ENCODE results near the gene MCOLN2. TPM values are rescaled to one million over a fixed set of nuclear protein-coding genes. Genes with fewer than 3 reads are reported as not detected.

Gene MCOLN2
- total and polyA plus RNA-seq, 3 donors from 2014 or later, result 2.5 to 6.3 (median 3.2) TPM

DNA sequence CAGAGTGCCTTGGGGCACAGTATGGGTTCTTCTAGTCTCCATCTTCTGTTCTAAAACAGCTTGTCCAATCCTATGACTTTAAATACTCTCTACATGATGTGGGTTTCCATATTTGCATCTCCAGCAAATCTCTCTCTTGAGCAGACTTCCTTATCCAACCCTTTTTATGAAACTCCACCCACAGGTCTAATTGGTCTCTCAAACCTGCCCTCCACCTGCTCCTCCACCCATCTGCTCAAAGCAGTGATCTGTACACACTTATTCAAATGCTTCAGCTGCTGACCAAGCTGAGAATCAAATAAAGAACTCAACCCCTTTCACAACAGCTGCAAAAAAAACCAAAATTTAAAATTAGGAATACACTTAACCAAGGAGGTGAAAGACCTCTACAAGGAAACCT lies 11.5 kb downstream of the MCOLN2 start:
- H3K36me3 ChIP-seq (ENCODE audit: low read depth, missing control alignments), result no peaks in the 10 kb centered on the region
- DNase-seq, result no peak
- H3K4me1 ChIP-seq, result no peaks in the 10 kb centered on the region
- H3K27ac ChIP-seq, result no peak overlapping the region
- no peak for TF ChIP-seq POLR2A (IDR thresholded peaks at IDR 0.05)
- TF ChIP-seq, protein P1, sequence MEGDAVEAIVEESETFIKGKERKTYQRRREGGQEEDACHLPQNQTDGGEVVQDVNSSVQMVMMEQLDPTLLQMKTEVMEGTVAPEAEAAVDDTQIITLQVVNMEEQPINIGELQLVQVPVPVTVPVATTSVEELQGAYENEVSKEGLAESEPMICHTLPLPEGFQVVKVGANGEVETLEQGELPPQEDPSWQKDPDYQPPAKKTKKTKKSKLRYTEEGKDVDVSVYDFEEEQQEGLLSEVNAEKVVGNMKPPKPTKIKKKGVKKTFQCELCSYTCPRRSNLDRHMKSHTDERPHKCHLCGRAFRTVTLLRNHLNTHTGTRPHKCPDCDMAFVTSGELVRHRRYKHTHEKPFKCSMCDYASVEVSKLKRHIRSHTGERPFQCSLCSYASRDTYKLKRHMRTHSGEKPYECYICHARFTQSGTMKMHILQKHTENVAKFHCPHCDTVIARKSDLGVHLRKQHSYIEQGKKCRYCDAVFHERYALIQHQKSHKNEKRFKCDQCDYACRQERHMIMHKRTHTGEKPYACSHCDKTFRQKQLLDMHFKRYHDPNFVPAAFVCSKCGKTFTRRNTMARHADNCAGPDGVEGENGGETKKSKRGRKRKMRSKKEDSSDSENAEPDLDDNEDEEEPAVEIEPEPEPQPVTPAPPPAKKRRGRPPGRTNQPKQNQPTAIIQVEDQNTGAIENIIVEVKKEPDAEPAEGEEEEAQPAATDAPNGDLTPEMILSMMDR (IDR thresholded peaks at IDR 0.05), result no peak
- H3K4me3 ChIP-seq, result no peak overlapping the region
- H3K9me3 ChIP-seq, result no peaks in the 10 kb centered on the region
- intact Hi-C loops (cut with DNase I; ENCODE audit: low total_unique reads), result no loop called here
- no peaks in the 10 kb centered on the region for H3K27me3 ChIP-seq

DNA sequence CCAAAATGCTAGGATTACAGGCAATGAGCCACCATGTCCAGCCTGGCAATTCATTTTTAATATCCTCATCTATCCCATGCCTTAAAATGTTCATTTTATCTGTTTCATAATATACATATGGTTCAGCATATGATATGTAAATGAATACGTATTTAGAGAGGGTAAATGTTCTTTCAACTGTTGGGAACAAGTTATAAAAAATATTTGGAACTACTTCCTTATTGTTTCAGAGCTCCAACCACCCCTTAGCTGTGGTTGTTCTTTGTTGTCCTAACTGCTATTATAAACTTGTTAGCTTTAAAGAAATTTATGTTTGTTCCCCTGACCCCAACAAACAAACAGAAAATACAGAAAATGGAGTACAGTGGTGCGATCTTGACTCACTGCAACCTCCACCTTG lies 14.5 kb downstream of the MCOLN2 start:
- intact Hi-C loops (cut with DNase I; ENCODE audit: low total_unique reads), result no loop called here
- Histone ChIP-seq H3K9me3 (no peaks in the 10 kb centered on the region), H3K27me3 (no peaks in the 10 kb centered on the region), H3K4me1 (no peaks in the 10 kb centered on the region), H3K36me3 (ENCODE audit: low read depth, missing control alignments) (no peaks in the 10 kb centered on the region), H3K27ac (no peak overlapping the region), H3K4me3 (no peak overlapping the region)
- TF ChIP-seq, protein P1 (IDR thresholded peaks at IDR 0.05), result no peak
- no peak for TF ChIP-seq POLR2A (IDR thresholded peaks at IDR 0.05)
- WGBS, 2 donors, result 71 to 85% methylated on average over 2 of the region's 2 CpGs
- no peak for DNase-seq

DNA sequence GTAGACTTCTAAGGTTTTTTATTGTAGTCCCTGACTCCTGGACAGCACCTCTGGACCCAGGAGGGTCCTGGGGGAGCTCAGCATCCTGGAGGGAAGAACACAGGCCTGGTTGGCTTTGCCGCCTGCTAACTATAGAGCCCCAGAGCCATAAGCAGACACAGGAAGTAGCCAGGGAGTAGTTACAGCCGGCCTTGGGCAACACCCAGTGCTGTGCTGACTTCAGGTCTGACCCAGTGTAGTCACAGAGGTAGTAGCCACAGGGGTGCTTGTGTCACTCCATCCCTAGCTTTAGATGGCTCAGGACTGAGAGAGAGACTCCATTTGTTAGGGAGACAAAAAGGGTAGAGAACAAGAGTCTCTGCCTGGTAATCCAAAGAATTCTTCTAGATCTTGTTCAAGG lies 21.9 kb downstream of the MCOLN2 start:
- H3K27ac ChIP-seq, result no peak overlapping the region
- no peak overlapping the region for H3K4me3 ChIP-seq
- TF ChIP-seq, protein P1 (IDR thresholded peaks at IDR 0.05), result no peak
- TF ChIP-seq POLR2A (IDR thresholded peaks at IDR 0.05), result no peak
- H3K36me3 ChIP-seq (ENCODE audit: low read depth, missing control alignments), result no peaks in the 10 kb centered on the region
- intact Hi-C loops (cut with DNase I; ENCODE audit: low total_unique reads), result no loop called here
- WGBS, 2 donors, result 33 to 65% methylated on average over 2 of the region's 2 CpGs
- no peaks in the 10 kb centered on the region for H3K9me3 ChIP-seq
- no peak for DNase-seq
- no peaks in the 10 kb centered on the region for H3K4me1 ChIP-seq
- H3K27me3 ChIP-seq, result no peaks in the 10 kb centered on the region

DNA sequence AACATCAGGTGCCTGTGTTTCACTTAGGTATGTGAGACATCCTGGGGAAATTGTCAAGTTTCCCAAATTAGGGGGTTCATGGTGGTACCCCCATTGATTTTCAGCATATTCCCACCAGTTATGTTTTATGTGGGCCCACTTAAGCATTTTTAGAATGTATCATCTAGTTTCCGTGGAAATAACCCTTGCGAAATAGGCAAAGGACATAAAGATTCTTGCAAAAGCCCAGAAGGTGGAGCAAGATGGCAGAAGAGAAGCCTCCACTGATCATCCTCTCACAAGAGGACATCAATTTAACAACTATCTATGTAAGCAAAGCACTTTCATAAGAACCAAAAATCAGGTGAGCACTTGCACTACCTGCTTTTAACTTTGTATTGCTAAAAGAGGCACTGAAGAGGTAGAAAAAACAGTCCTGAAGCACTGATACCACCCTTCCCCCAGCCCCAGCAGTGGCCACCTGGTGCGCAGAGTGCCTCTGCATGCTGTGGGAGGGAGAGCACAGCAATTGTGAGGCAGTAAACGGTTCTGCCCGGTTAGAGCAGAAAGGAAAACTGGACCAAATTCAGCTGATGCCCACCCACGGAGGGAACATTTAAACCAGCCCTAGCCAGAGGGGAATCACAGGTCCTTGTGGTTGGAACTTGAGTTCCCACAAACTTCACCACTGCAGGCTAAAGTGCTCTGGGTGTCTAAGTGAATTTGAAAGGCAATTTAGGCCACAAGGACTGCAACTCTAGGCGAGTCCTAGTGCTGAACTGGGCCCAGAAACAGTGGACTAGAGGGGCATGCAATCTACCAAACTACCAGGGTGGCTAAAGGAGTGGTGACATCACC lies 23.2 kb downstream of the MCOLN2 start:
- Histone ChIP-seq H3K4me1 (no peaks in the 10 kb centered on the region), H3K27ac (no peak overlapping the region), H3K4me3 (no peak overlapping the region), H3K36me3 (ENCODE audit: low read depth, missing control alignments) (no peaks in the 10 kb centered on the region), H3K9me3 (no peaks in the 10 kb centered on the region), H3K27me3 (no peaks in the 10 kb centered on the region)
- TF ChIP-seq POLR2A (IDR thresholded peaks at IDR 0.05), result no peak
- TF ChIP-seq, protein P1 (IDR thresholded peaks at IDR 0.05), result no peak
- WGBS, 2 donors, result 67 to 91% methylated on average over 4 to 7 of the region's 7 CpGs
- intact Hi-C loops (cut with DNase I; ENCODE audit: low total_unique reads), result no loop called here
- DNase-seq, result no peak
